ENCODE results near the gene HHAT.

GRCh38 chr1:210398466-210398865 is 69.8 kb downstream of the HHAT start:
- TF ChIP-seq CTCF (IDR thresholded peaks at IDR 0.05 in 4 of 5, conservative IDR thresholded peaks at IDR 0.05 in 1 of 5) = no peak
- TF ChIP-seq POLR2A (IDR thresholded peaks at IDR 0.05) = no peak

Measured in gastrocnemius medialis (tissue), 4 donors.